GM18499 (cell line): ENCODE measurements around the gene TEX26.

Experiments
- ATAC-seq: cut with Tn5 transposase; IDR thresholded peaks from one replicate; pipeline ENCODE4 v1.9.1; 2021; ENCODE audit warnings: moderate number of reproducible peaks; ENCODE audit not compliant: insufficient read depth, unreplicated experiment

The TEX26 gene

GRCh38 chr13:31011193-31011860 is 78.9 kb downstream of the TEX26 start:
- ATAC-seq, result no peak

- ATAC-seq, result no peak
Measured at GRCh38 chr13:31011901-31012654, 79.6 kb downstream of the TEX26 start.

- ATAC-seq, result no peak
Measured at GRCh38 chr13:31012655-31013024, 80.2 kb downstream of the TEX26 start.

- no peak for ATAC-seq
Measured at GRCh38 chr13:31014456-31014855, 82.0 kb downstream of the TEX26 start.

GRCh38 chr13:31015199-31015598 is 82.7 kb downstream of the TEX26 start:
- no peak for ATAC-seq

GRCh38 chr13:31016342-31017325 is 84.2 kb downstream of the TEX26 start:
- ATAC-seq, result no peak

GRCh38 chr13:31018511-31018910 is 86.1 kb downstream of the TEX26 start:
- no peak for ATAC-seq

GRCh38 chr13:31020996-31021395 is 88.5 kb downstream of the TEX26 start:
- ATAC-seq, result no peak

GRCh38 chr13:31022288-31022895 is 89.9 kb downstream of the TEX26 start:
- no peak for ATAC-seq

GRCh38 chr13:31022928-31023530 is 90.6 kb downstream of the TEX26 start:
- ATAC-seq, result no peak
